Activated T-helper 9 cell treated with anti-CD3 and anti-CD28 coated beads, Interleukin-2, amount 50 U/mL, for 16 hours (primary cell): Measurements from ENCODE around the gene WIPF1.

Experiments used
- DNase-seq: peaks from one replicate; pipeline ENCODE4 v3.0.0-alpha.2; 2020; ENCODE audit warnings: low read depth

Gene WIPF1

GRCh38 chr2:174540893-174541292, 56.7 kb downstream of the WIPF1 start:
- no peak for DNase-seq

- DNase-seq = no peak
These were observed 61.6 kb downstream of the WIPF1 start for GRCh38 chr2:174535757-174536703.

GRCh38 chr2:174535083-174535482, 62.5 kb downstream of the WIPF1 start:
- no peak for DNase-seq

- no peak for DNase-seq
These were observed 67.7 kb downstream of the WIPF1 start for GRCh38 chr2:174529916-174530315.

- DNase-seq = no peak
These were observed 69.6 kb downstream of the WIPF1 start for GRCh38 chr2:174527959-174528358.

GRCh38 chr2:174527101-174527721, 70.4 kb downstream of the WIPF1 start:
- DNase-seq = no peak

- no peak for DNase-seq
These were observed 73.1 kb downstream of the WIPF1 start for GRCh38 chr2:174524527-174524926.

GRCh38 chr2:174522553-174522952, 75.1 kb downstream of the WIPF1 start:
- DNase-seq = no peak

- no peak for DNase-seq
These were observed 79.2 kb downstream of the WIPF1 start for GRCh38 chr2:174518395-174518794.

- DNase-seq = no peak
These were observed 80.9 kb downstream of the WIPF1 start for GRCh38 chr2:174516501-174517378.

- no peak for DNase-seq
These were observed 85.3 kb downstream of the WIPF1 start for GRCh38 chr2:174512345-174512744.

GRCh38 chr2:174511580-174512260, 85.9 kb downstream of the WIPF1 start:
- DNase-seq = no peak

- no peak for DNase-seq
These were observed 86.9 kb downstream of the WIPF1 start for GRCh38 chr2:174510583-174511189.
